H9 (cell line): ENCODE results near the gene WDR89. TPM values are rescaled to one million over a fixed set of nuclear protein-coding genes. Genes with fewer than 3 reads are reported as not detected.

ENCODE experiments used
- DNase-seq: peaks from one replicate; pipeline ENCODE4 v3.0.0-alpha.2; 2017
- H2AFZ ChIP-seq: one replicate; pipeline ENCODE4 v1.6.1; 2013; ENCODE audit warnings: mild to moderate bottlenecking, low read length, control low read depth, moderate library complexity
- H2AK5ac ChIP-seq: 2 replicates; pipeline ENCODE4 v1.6.1; 2013; ENCODE audit warnings: low read length, control low read depth, mixed read lengths; ENCODE audit not compliant: insufficient read length
- H2BK120ac ChIP-seq: one replicate; pipeline ENCODE4 v1.6.1; 2013; ENCODE audit warnings: low read depth, mild to moderate bottlenecking, low read length, control low read depth, inconsistent platforms; ENCODE audit not compliant: poor library complexity, severe bottlenecking
- H2BK12ac ChIP-seq: 2 replicates; pipeline ENCODE4 v1.6.1; 2013; ENCODE audit warnings: low read length, control low read depth, mixed read lengths, low read depth; ENCODE audit not compliant: insufficient read length
- H2BK15ac ChIP-seq: 2 replicates; pipeline ENCODE4 v1.6.1; 2013; ENCODE audit warnings: low read depth, low read length, control low read depth
- H2BK20ac ChIP-seq: one replicate; pipeline ENCODE4 v1.6.1; 2013; ENCODE audit warnings: low read depth, mild to moderate bottlenecking, low read length, control low read depth, inconsistent platforms; ENCODE audit not compliant: poor library complexity, severe bottlenecking
- H2BK5ac ChIP-seq: 2 replicates; pipeline ENCODE4 v1.6.1; 2013; ENCODE audit warnings: low read length, control low read depth, mixed read lengths; ENCODE audit not compliant: insufficient read length
- H3K14ac ChIP-seq: 2 replicates; pipeline ENCODE4 v1.6.1; 2013; ENCODE audit warnings: low read length, control low read depth; ENCODE audit not compliant: insufficient read depth
- H3K18ac ChIP-seq: 2 replicates; pipeline ENCODE4 v1.6.1; 2013; ENCODE audit warnings: low read depth, mild to moderate bottlenecking, mixed read lengths, low read length, control low read depth; ENCODE audit not compliant: insufficient read length
- H3K23ac ChIP-seq: 2 replicates; pipeline ENCODE4 v1.6.1; 2013; ENCODE audit warnings: low read length, control low read depth, mixed read lengths, low read depth; ENCODE audit not compliant: insufficient read length
- H3K23me2 ChIP-seq: 2 replicates; pipeline ENCODE4 v1.6.1; 2013; ENCODE audit warnings: low read depth, mild to moderate bottlenecking, mixed read lengths, low read length, control low read depth; ENCODE audit not compliant: insufficient read length, poor library complexity, severe bottlenecking
- H3K27ac ChIP-seq: 2 replicates; pipeline ENCODE4 v1.5.1; 2013; ENCODE audit warnings: low read length, control low read depth, mixed read lengths, low read depth; ENCODE audit not compliant: insufficient read length
- H3K27me3 ChIP-seq: 2 replicates; pipeline ENCODE4 v1.6.1; 2013; ENCODE audit warnings: low read length, control low read depth, inconsistent platforms; ENCODE audit not compliant: insufficient read depth
- H3K4ac ChIP-seq: 2 replicates; pipeline ENCODE4 v1.6.1; 2013; ENCODE audit warnings: low read depth, mild to moderate bottlenecking, control low read depth, inconsistent platforms, low read length, moderate library complexity
- H3K4me1 ChIP-seq: 2 replicates; pipeline ENCODE4 v1.6.1; 2013; ENCODE audit warnings: low read length, control low read depth, inconsistent platforms; ENCODE audit not compliant: insufficient read depth
- H3K4me2 ChIP-seq: 2 replicates; pipeline ENCODE4 v1.6.1; 2013; ENCODE audit warnings: low read length, control low read depth, mixed read lengths; ENCODE audit not compliant: insufficient read length, insufficient read depth
- H3K56ac ChIP-seq: 2 replicates; pipeline ENCODE4 v1.6.1; 2013; ENCODE audit warnings: low read depth, mild to moderate bottlenecking, mixed read lengths, low read length, control low read depth; ENCODE audit not compliant: insufficient read length
- H3K79me1 ChIP-seq: 2 replicates; pipeline ENCODE4 v1.6.1; 2013; ENCODE audit warnings: low read depth, mild to moderate bottlenecking, moderate library complexity, low read length, control low read depth, inconsistent platforms; ENCODE audit not compliant: insufficient read depth, poor library complexity, severe bottlenecking
- H3K79me2 ChIP-seq: 2 replicates; pipeline ENCODE4 v1.6.1; 2013; ENCODE audit warnings: low read length, control low read depth, inconsistent platforms; ENCODE audit not compliant: insufficient read depth
- H3K9ac ChIP-seq: 2 replicates; pipeline ENCODE4 v1.6.1; 2013; ENCODE audit warnings: low read length, control low read depth, mixed read lengths; ENCODE audit not compliant: insufficient read length; ENCODE audit errors: extremely low read depth
- H3K9me3 ChIP-seq: one replicate; pipeline ENCODE4 v1.6.1; 2013; ENCODE audit warnings: low read depth, low read length, inconsistent platforms; ENCODE audit not compliant: control insufficient read depth
- H3T11ph ChIP-seq: one replicate; pipeline ENCODE4 v1.6.1; 2013; ENCODE audit warnings: mild to moderate bottlenecking, low read length, control low read depth, inconsistent platforms
- H4K20me1 ChIP-seq: one replicate; pipeline ENCODE4 v1.6.1; 2013; ENCODE audit not compliant: control insufficient read depth, insufficient read length, insufficient read depth
- H4K5ac ChIP-seq: 2 replicates; pipeline ENCODE4 v1.6.1; 2013; ENCODE audit warnings: low read depth, mild to moderate bottlenecking, mixed read lengths, low read length, control low read depth; ENCODE audit not compliant: insufficient read length
- H4K8ac ChIP-seq: replicated peaks from 2 replicates; pipeline ENCODE4 v1.6.1; 2013; ENCODE audit warnings: low read length, control low read depth, mixed read lengths, low read depth; ENCODE audit not compliant: insufficient read length
- H4K91ac ChIP-seq: 2 replicates; pipeline ENCODE4 v1.6.1; 2013; ENCODE audit warnings: low read depth, mild to moderate bottlenecking, moderate library complexity, mixed read lengths, low read length, control low read depth; ENCODE audit not compliant: insufficient read length
- H3K27ac Mint-ChIP-seq, 3 experiments: 2 replicates in 2 of 3; 3 replicates in 1 of 3; pipeline ENCODE4 v1.8.0; 2020 to 2021; ENCODE audit warnings: mixed read lengths in 3 of 3, mild to moderate bottlenecking in 1 of 3, moderate library complexity in 1 of 3
- H3K27me3 Mint-ChIP-seq: 2 replicates; pipeline ENCODE4 v1.8.0; 2021; ENCODE audit warnings: low read depth, mild to moderate bottlenecking, moderate library complexity, mixed read lengths
- H3K36me3 Mint-ChIP-seq, 3 experiments: 2 replicates in 2 of 3; 3 replicates in 1 of 3; pipeline ENCODE4 v1.8.0; 2020 to 2021; ENCODE audit warnings: low read depth in 3 of 3, mixed read lengths in 3 of 3; ENCODE audit not compliant: insufficient read depth in 1 of 3
- H3K4me1 Mint-ChIP-seq, 2 experiments: 2 replicates each; pipeline ENCODE4 v1.8.0; 2020; ENCODE audit warnings: mixed read lengths in 2 of 2
- H3K4me3 Mint-ChIP-seq, 2 experiments: 2 replicates in 1 of 2; 3 replicates in 1 of 2; pipeline ENCODE4 v1.8.0; 2020 to 2021; ENCODE audit warnings: mild to moderate bottlenecking in 2 of 2, mixed read lengths in 2 of 2, moderate library complexity in 1 of 2
- H3K9me3 Mint-ChIP-seq, 2 experiments: 2 replicates in 1 of 2; 3 replicates in 1 of 2; pipeline ENCODE4 v1.8.0; 2020; ENCODE audit warnings: mild to moderate bottlenecking in 2 of 2, mixed read lengths in 2 of 2, moderate library complexity in 1 of 2
- CTCF ChIP-seq: fragments of 200-600 bp; sonication (generic); conservative IDR thresholded peaks from 3 replicates; pipeline ENCODE4 v1.8.0; 2021; ENCODE audit warnings: antibody characterized with exemption, mild to moderate bottlenecking
- WGBS: extraction: QIAGEN DNeasy Blood & Tissue Kit; methylation state at CpG from one replicate; pipeline ENCODE4 v1.1.7; 2013; ENCODE audit warnings: missing lambda C conversion rate, low lambda C conversion rate, mixed read lengths; ENCODE audit not compliant: insufficient read length; ENCODE audit errors: extremely low coverage; 5-methylcytosine and 5-hydroxymethylcytosine counted together
- total RNA-seq: library from RNA; stranded (reverse); gene quantifications from 2 replicates; pipeline ENCODE4 v1.2.1, GENCODE V29; 2021

WDR89 gene
- total RNA-seq, 1 experiment from 2014 or later: 24.0 TPM

- no peak overlapping the region for H2BK15ac ChIP-seq
- H3K9me3 Mint-ChIP-seq: no peaks in the 10 kb centered on the region
- H3K79me2 ChIP-seq: no peaks in the 10 kb centered on the region
- H3K4me3 Mint-ChIP-seq: no peak overlapping the region
- H4K20me1 ChIP-seq: no peaks in the 10 kb centered on the region
- H2BK5ac ChIP-seq: no peak overlapping the region
- no peak for DNase-seq
- H3K9ac ChIP-seq: no peak overlapping the region
- H3K23ac ChIP-seq: no peak overlapping the region
- H3K4me2 ChIP-seq: no peak overlapping the region
- no peak overlapping the region for H4K91ac ChIP-seq
- no peak overlapping the region for H3K14ac ChIP-seq
- no peak overlapping the region for H2BK20ac ChIP-seq
- no peaks in the 10 kb centered on the region for H3K9me3 ChIP-seq
- no peak overlapping the region for H3T11ph ChIP-seq
- no peak overlapping the region for H3K27ac ChIP-seq
- H2AFZ ChIP-seq: no peak overlapping the region
- H3K23me2 ChIP-seq: no peaks in the 10 kb centered on the region
- H4K8ac ChIP-seq: no peak overlapping the region
- H3K79me1 ChIP-seq: no peaks in the 10 kb centered on the region
- no CpG with 5 or more reads among the region's 9 CpGs for WGBS
- no peak for TF ChIP-seq CTCF
- H2BK120ac ChIP-seq: no peak overlapping the region
- H3K56ac ChIP-seq: no peak overlapping the region
- H4K5ac ChIP-seq: no peak overlapping the region
- 0 out of 7 replicates have a peak, but pooled peaks cover 0 to 2% (median 0%) of the 10 kb centered on the region in 3 experiments for H3K36me3 Mint-ChIP-seq
- H3K4me1 Mint-ChIP-seq: no peaks in the 10 kb centered on the region
- no peak overlapping the region for H2BK12ac ChIP-seq
- no peaks in the 10 kb centered on the region for H3K27me3 ChIP-seq
- H3K27me3 Mint-ChIP-seq: no peaks in the 10 kb centered on the region
- no peak overlapping the region for H3K18ac ChIP-seq
- H3K4me1 ChIP-seq: no peaks in the 10 kb centered on the region
- no peak overlapping the region for H3K4ac ChIP-seq
- no peak overlapping the region for H2AK5ac ChIP-seq
- no peak overlapping the region for H3K27ac Mint-ChIP-seq
Measured at GRCh38 chr14:63682727-63683593, 41.3 kb upstream of the WDR89 start.
